GM10248 (cell line): Measurements from ENCODE around the gene XRCC4.

ENCODE experiments used
- CTCF ChIA-PET: fragments of 300-600 bp; sonication (Branson Sonifier 250); formaldehyde crosslinking; extraction: SDS; loops from one replicate; lab custom pipeline; 2021; ENCODE audit warnings: antibody characterized with exemption; lab: Yijun Ruan, JAX
- POLR2A ChIA-PET: fragments of 350-650 bp; sonication (Branson Sonifier 250); formaldehyde crosslinking; extraction: SDS; loops from one replicate; lab custom pipeline; 2020; ENCODE audit warnings: antibody characterized with exemption; lab: Yijun Ruan, JAX
- DNase-seq: peaks from one replicate; pipeline ENCODE4 v3.0.0; 2012; ENCODE audit errors: extremely low spot score
- TF ChIP-seq, protein P1 (sequence below): IDR thresholded peaks from 2 replicates; pipeline ENCODE4 v1.5.1; 2012; ENCODE audit warnings: mild to moderate bottlenecking, low read depth; ENCODE audit errors: extremely low read depth, missing control alignments, control extremely low read depth

XRCC4 gene

GRCh38 chr5:83082750-83083149, 5.4 kb downstream of the XRCC4 start:
- ChIA-PET POLR2A (no interaction called here), CTCF (no interaction called here)
- TF ChIP-seq, protein P1, sequence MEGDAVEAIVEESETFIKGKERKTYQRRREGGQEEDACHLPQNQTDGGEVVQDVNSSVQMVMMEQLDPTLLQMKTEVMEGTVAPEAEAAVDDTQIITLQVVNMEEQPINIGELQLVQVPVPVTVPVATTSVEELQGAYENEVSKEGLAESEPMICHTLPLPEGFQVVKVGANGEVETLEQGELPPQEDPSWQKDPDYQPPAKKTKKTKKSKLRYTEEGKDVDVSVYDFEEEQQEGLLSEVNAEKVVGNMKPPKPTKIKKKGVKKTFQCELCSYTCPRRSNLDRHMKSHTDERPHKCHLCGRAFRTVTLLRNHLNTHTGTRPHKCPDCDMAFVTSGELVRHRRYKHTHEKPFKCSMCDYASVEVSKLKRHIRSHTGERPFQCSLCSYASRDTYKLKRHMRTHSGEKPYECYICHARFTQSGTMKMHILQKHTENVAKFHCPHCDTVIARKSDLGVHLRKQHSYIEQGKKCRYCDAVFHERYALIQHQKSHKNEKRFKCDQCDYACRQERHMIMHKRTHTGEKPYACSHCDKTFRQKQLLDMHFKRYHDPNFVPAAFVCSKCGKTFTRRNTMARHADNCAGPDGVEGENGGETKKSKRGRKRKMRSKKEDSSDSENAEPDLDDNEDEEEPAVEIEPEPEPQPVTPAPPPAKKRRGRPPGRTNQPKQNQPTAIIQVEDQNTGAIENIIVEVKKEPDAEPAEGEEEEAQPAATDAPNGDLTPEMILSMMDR = no peak
- no peak for DNase-seq

- POLR2A ChIA-PET = no interaction called here
- CTCF ChIA-PET = interaction anchor here (1.6 kb wide), 1 partner anchor 27 kb away, joined by 3 read pairs; no protein-coding TSS in a partner anchor
- DNase-seq = no peak
- TF ChIP-seq, protein P1 = no peak
Observed at GRCh38 chr5:83084336-83084735, 7.0 kb downstream of the XRCC4 start.

DNA sequence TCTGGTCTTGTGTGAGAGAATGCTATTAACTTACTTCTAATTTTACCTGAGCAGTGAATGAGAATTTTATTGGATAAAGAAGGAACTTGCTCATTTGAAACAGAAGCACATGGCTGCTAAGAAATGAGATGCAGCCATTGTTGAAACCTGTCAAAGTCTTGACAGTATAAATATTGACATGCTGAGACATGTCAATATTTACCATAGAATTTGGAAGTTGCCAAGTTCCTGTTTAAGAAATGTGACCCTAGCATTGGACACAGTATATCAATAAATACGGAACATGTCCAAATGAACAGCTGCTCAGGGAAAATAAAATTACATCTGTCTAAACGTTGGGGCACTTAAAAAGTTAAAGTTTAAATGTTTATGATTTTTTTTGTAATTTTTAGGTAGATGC, 7.8 kb downstream of the XRCC4 start:
- ChIA-PET CTCF (interaction anchor here (1.6 kb wide), 1 partner anchor 26 kb away, joined by 3 read pairs; no protein-coding TSS in a partner anchor), POLR2A (no interaction called here)
- TF ChIP-seq, protein P1 = no peak
- no peak for DNase-seq

GRCh38 chr5:83090169-83090568, 12.8 kb downstream of the XRCC4 start:
- no peak for DNase-seq
- CTCF ChIA-PET = interaction anchor here (1.4 kb wide), 1 partner anchor 13 kb away, joined by 3 read pairs; the partner anchor contains the start of genes TMEM167A and XRCC4
- TF ChIP-seq, protein P1 = no peak
- POLR2A ChIA-PET = no interaction called here

DNA sequence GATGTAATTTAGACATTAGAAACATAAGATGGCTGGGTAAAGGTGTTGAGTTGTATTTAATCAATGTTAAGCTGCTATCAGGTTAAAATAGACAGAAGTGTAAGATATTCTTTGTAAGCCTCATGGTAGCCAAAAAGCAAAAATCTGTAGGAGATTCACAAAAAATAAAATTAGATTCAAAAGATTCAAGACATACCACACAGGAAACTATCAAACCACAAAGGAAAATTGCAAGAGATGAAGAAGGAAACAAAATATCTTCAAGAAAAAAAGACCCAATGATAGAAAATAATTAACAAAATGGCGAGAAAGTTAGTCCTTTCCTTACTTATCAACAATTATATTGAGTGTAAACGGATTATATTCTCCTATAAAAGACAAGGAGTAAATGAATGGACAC, 15.3 kb downstream of the XRCC4 start:
- POLR2A ChIA-PET = no interaction called here
- CTCF ChIA-PET = no interaction called here
- no peak for DNase-seq
- TF ChIP-seq, protein P1 = no peak

DNA sequence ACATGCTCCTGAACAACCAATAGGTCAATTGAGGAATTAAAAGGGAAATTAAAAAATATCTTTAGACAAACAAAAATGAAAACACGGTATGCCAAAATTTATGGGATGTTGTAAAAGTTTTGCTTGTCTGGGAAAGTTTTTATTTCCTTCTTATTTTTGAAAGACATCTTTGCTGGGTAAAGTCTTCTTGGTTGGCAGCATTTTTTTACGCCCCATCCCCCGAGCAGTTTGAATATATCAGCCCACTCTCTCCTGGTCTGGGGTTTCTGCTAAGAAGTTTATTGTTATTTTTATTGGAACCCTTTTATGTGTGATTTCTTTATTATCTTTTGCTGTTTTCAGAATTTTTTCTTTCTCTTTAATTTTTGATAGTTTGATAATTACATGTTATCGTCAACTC, 16.3 kb downstream of the XRCC4 start:
- CTCF ChIA-PET = no interaction called here
- no peak for DNase-seq
- POLR2A ChIA-PET = no interaction called here
- TF ChIP-seq, protein P1 = no peak
